Erythroblast (primary cell): Measurements from ENCODE around the gene EIF2AK3.

Experiments used
- GATA1 ChIP-seq: IDR thresholded peaks from 2 replicates; pipeline ENCODE4 v1.6.1; 2011; ENCODE audit warnings: low read depth, mild to moderate bottlenecking, control low read depth, low read length, moderate library complexity
- POLR2A ChIP-seq: IDR thresholded peaks from 2 replicates; pipeline ENCODE4 v1.6.1; 2011; ENCODE audit warnings: mild to moderate bottlenecking, low read length

DNA sequence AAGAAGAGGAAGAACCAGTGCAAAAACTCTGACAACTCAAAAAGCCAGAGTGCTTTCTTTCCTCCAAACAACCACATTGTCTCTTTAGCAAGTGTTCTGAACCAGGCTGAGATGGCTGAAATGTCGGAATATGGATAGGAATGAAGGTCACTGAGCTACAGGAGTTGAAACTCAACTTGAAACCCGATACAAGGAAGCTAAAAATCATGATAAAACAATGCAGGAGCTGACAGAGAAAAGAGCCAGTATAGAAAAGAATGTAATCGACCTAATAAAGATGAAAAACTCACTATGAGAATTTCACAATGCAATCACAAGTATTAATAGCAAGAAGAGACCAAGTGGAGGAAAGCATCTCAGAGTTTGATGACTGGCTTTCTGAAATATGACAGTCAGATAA lies 15.0 kb upstream of the EIF2AK3 start:
- TF ChIP-seq POLR2A = no peak
- no peak for TF ChIP-seq GATA1
